Natural killer cell treated with Interleukin-12 subunit alpha and Interleukin-12 subunit beta and Interleukin-15 and Interleukin-18, amount 100 ng/mL, for 72 hours (primary cell): ENCODE results near the gene RPEL1. TPM values are rescaled to one million over a fixed set of nuclear protein-coding genes. Genes with fewer than 3 reads are reported as not detected.
A peak's percentile ranks its signal among the peaks of the same experiment; 100 is the strongest.

ENCODE experiments used
- ATAC-seq, 2 donors: fragments of 150-1000 bp; cut with Tn5 transposase in 1 of 2; sonication (Bioruptor Pico), chemical (Tn5 transposase) in 1 of 2; 2 replicates each; pipeline ENCODE4 v1.10.0; 2021
- DNase-seq: peaks from one replicate; pipeline ENCODE4 v3.0.0; 2022; ENCODE audit warnings: low spot score
- H3K27ac Mint-ChIP-seq, 2 donors: 1 replicate in 1 of 2; 2 replicates in 1 of 2; pipeline ENCODE4 v1.8.0; 2022; ENCODE audit warnings: mixed read lengths in 2 of 2, mild to moderate bottlenecking in 1 of 2, moderate library complexity in 1 of 2
- H3K27me3 Mint-ChIP-seq, 2 donors: 1 replicate in 1 of 2; 2 replicates in 1 of 2; pipeline ENCODE4 v1.8.0; 2022; ENCODE audit warnings: mixed read lengths in 2 of 2
- H3K36me3 Mint-ChIP-seq: one replicate; pipeline ENCODE4 v1.8.0; 2022; ENCODE audit warnings: mixed read lengths
- H3K4me1 Mint-ChIP-seq, 2 donors: 1 replicate in 1 of 2; 2 replicates in 1 of 2; pipeline ENCODE4 v1.8.0; 2022; ENCODE audit warnings: low read depth in 2 of 2, mixed read lengths in 2 of 2, mild to moderate bottlenecking in 1 of 2
- H3K4me3 Mint-ChIP-seq: one replicate; pipeline ENCODE4 v1.8.0; 2022; ENCODE audit warnings: mixed read lengths
- H3K9me3 Mint-ChIP-seq: 2 replicates; pipeline ENCODE4 v1.8.0; 2022; ENCODE audit warnings: mixed read lengths
- total RNA-seq, 2 donors: library from RNA; stranded (reverse); gene quantifications; one replicate each; pipeline ENCODE4 v1.2.3, GENCODE V29; 2022

The RPEL1 gene
- total RNA-seq, 2 donors from 2014 or later = not detected

DNA sequence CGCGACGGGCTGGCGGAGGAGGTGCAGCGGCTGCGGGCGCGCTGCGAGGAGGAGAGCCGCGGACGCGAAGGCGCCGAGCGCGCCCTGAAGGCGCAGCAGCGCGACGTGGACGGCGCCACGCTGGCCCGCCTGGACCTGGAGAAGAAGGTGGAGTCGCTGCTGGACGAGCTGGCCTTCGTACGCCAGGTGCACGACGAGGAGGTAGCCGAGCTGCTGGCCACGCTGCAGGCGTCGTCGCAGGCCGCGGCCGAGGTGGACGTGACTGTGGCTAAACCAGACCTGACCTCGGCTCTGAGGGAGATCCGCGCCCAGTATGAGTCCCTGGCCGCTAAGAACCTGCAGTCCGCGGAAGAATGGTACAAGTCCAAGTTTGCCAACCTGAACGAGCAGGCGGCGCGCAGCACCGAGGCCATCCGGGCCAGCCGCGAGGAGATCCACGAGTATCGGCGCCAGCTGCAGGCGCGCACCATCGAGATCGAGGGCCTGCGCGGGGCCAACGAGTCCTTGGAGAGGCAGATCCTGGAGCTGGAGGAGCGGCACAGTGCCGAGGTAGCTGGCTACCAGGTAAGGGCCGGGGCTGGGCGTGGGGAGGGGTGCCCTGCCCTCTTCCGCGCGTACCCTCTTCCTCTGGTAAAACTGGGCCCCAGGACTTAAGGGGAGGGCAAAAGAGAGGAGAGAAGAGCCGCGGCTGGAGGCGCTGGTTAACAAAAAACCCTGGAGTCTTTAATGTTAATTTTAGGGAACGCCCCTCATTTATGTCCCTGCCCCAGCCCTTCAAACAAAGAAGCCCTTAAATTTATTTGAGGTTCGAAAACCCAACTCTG is 32.2 kb downstream of the RPEL1 start:
- Mint-ChIP-seq H3K4me3 (no peak overlapping the region), H3K27ac (no peak overlapping the region), H3K9me3 (peaks cover 5% of the 10 kb centered on the region), H3K4me1 (peaks cover 0 to 4% of the 10 kb centered on the region in 2 donors), H3K27me3 (peaks cover 49 to 61% of the 10 kb centered on the region in 2 donors), H3K36me3 (peaks cover 7% of the 10 kb centered on the region)
- ATAC-seq (no peak), DNase-seq (no peak)

DNA sequence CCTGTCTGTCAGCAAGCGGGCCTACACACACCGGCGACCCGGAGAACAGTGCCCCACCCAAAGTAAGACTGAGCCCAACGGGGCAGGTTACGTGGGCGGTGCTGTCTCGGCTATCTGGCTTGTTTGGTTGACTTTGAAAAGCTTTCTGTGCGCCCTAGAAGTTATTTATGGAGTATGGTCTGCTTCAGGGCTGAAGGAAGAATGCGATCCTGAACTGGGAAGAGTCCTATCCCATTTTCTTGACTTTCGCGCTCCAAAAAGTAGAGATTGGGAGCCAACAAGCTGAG is 32.8 kb downstream of the RPEL1 start:
- peaks cover 0 to 4% of the 10 kb centered on the region in 2 donors for H3K4me1 Mint-ChIP-seq
- peaks cover 51 to 66% of the 10 kb centered on the region in 2 donors for H3K27me3 Mint-ChIP-seq
- no peak overlapping the region for H3K27ac Mint-ChIP-seq
- H3K4me3 Mint-ChIP-seq = peak overlapping the region; percentile 55
- peaks cover 7% of the 10 kb centered on the region for H3K36me3 Mint-ChIP-seq
- no peak for DNase-seq
- peaks cover 5% of the 10 kb centered on the region for H3K9me3 Mint-ChIP-seq
- no peak for ATAC-seq

DNA sequence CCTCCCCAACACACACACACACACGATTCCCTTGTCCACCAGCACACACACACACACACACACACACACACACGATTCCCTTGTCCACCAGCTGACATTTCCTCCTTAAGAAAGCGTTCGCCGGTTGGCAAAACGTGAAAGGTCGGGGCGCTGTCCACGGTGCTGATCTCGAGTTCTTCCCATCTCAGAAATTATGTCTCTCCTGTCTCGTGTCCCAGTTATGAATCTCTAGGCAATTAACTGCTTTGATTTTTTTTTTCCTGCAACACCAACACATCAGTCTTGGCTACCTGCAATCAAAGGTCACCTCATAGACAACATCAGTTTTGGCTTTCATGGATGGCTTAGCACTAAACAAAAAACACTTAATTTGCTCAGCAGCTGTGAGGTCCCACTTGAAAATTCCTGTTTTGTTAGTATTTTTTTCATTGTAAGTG is 33.2 kb downstream of the RPEL1 start:
- Mint-ChIP-seq H3K36me3 (peaks cover 7% of the 10 kb centered on the region), H3K4me1 (peaks cover 0 to 4% of the 10 kb centered on the region in 2 donors)

DNA sequence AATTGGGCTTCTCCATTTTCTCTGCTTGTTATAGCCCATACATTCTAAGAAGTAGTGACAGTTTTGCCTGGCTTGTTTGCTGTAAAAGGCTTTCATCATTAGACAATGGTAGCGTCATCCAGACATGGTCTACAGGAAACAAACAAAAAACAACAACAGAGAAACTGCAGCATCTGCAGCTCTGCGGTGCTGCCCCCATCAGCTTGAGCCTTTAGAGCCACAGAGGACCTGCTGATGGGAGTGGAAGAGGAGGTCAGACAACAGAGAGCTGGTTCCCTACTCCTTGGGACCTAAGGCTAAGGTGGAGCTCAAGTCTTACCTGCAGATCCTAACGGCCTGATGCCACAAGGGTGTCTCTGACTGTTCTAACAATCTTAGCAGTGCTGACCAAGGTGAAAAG is 34.3 kb downstream of the RPEL1 start:
- DNase-seq (no peak), ATAC-seq (no peak)
- Mint-ChIP-seq H3K4me3 (no peak overlapping the region), H3K27ac (no peak overlapping the region), H3K4me1 (peaks cover 0 to 4% of the 10 kb centered on the region in 2 donors), H3K9me3 (peaks cover 5% of the 10 kb centered on the region), H3K36me3 (peaks cover 7% of the 10 kb centered on the region), H3K27me3 (peaks cover 48 to 66% of the 10 kb centered on the region in 2 donors)

More for the DNA sequence above, 33.2 kb downstream of the RPEL1 start:
- Mint-ChIP-seq H3K9me3 (peaks cover 5% of the 10 kb centered on the region), H3K27me3 (peaks cover 48 to 66% of the 10 kb centered on the region in 2 donors), H3K27ac (no peak overlapping the region), H3K4me3 (peak overlapping the region; percentile 55)
- ATAC-seq (no peak), DNase-seq (no peak)

DNA sequence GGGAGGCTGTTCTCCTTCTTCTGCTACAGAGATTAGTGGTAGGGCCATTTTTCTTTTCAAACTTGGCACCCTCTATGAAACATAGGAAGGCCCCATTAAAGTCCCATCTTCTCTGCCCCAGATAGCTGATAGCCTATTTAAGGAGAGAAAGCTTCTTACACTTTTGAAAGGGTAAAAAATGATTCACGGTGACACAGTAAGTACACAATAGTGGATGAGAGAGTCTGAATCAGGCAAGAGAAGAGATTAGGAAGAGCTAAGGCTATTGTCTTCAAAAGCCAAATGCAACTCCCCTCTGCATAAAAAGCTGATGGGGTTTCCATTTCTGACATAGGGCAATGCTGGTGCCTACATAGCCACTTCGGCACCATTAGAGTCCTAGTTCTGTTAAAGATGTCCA is 34.8 kb downstream of the RPEL1 start:
- H3K27me3 Mint-ChIP-seq = peaks cover 43 to 61% of the 10 kb centered on the region in 2 donors
- no peak for DNase-seq
- no peak for ATAC-seq
- H3K4me3 Mint-ChIP-seq = no peak overlapping the region
- no peak overlapping the region for H3K27ac Mint-ChIP-seq
- peaks cover 7% of the 10 kb centered on the region for H3K36me3 Mint-ChIP-seq
- peaks cover 0 to 4% of the 10 kb centered on the region in 2 donors for H3K4me1 Mint-ChIP-seq
- peaks cover 5% of the 10 kb centered on the region for H3K9me3 Mint-ChIP-seq

DNA sequence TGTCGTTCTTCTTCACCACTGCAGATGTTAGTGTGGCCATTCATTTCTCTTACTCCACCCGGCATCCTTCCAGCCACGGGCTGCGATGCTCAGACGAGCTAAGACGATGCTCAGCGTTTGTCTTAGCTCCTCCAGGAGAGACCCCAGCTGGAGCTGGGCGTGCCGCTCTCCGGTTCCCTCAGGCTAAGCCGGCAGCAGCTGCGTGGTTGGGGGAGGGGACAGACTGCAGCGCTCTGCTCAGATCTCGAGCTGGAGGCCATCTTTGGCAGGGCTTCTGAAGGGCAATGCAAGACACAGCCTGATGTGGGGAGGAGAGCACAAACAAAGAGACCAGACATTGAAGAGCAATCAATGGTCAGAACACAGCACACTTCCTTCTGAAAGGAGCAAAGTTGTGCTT is 36.1 kb downstream of the RPEL1 start:
- peaks cover 0 to 4% of the 10 kb centered on the region in 2 donors for H3K4me1 Mint-ChIP-seq
- ATAC-seq (no peak), DNase-seq (no peak)
- H3K36me3 Mint-ChIP-seq = peaks cover 7% of the 10 kb centered on the region
- peaks cover 39 to 60% of the 10 kb centered on the region in 2 donors for H3K27me3 Mint-ChIP-seq
- H3K9me3 Mint-ChIP-seq = peaks cover 5% of the 10 kb centered on the region
- H3K4me3 Mint-ChIP-seq = no peak overlapping the region
- H3K27ac Mint-ChIP-seq = no peak overlapping the region

DNA sequence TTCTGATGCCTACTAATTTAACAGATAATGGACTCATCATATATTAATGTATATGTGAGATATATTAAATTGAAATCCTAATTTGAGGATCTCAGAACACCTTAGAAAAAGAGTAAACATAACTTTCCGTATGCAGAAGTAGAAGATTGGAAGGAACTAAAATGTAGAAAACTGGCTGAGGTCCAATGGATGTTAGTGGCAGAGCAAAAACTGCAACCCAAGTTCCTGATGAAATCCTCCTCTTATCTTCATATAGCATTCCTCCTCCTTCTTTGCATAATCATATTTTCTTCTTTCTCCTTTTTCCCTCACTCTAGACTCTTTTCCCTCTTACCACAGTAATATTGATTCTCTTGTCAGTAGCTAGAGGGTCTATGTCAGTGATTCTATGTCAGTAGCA is 37.3 kb downstream of the RPEL1 start:
- Mint-ChIP-seq H3K27me3 (peaks cover 43 to 65% of the 10 kb centered on the region in 2 donors), H3K36me3 (peaks cover 7% of the 10 kb centered on the region), H3K27ac (no peak overlapping the region), H3K4me3 (no peak overlapping the region), H3K9me3 (peaks cover 5% of the 10 kb centered on the region), H3K4me1 (peaks cover 0 to 4% of the 10 kb centered on the region in 2 donors)
- DNase-seq (no peak), ATAC-seq (no peak)

DNA sequence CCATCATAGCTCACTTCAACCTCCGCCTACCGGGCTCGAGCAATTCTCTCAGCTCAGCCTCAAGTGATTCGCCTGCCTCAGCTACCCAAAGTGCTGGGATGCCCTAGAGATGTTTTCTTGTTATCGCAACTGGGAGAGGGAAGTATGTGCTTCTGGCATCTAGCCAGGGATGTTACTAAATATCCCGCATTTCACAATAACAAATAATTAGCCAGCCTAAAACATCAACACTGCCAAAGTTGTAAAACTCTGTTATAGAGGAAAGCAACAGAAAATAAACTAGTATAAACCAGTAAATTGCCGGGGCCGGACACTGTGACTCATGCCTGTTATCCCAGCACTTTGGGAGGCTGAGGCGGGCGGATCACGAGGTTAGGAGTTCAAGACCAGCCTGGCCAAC is 38.5 kb downstream of the RPEL1 start:
- Mint-ChIP-seq H3K27ac (no peak overlapping the region), H3K27me3 (peaks cover 39 to 68% of the 10 kb centered on the region in 2 donors), H3K36me3 (peaks cover under 1% of the 10 kb centered on the region), H3K9me3 (peaks cover under 1% of the 10 kb centered on the region), H3K4me3 (no peak overlapping the region), H3K4me1 (no peaks in the 10 kb centered on the region)
- DNase-seq (no peak), ATAC-seq (no peak)

DNA sequence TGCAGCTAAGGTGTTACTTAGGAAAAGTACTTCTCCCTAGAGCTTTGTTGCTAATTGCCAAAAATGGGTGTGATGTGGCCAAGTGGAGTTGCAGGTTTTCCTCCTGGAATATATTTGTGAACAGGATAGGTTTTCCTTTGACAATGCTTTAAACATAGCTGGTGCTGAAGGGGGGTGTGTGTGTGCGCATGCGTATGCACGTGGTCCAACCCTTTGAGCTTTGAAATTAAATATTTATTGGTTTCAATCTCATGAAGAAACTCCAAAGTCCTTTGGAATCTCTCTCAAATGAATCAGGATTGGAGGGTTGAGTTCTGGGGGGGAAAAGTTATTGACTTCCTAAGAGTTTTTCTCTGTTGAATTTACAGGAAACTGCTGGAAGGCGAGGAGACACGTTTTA is 42.3 kb downstream of the RPEL1 start:
- DNase-seq = no peak
- Mint-ChIP-seq H3K27me3 (peaks cover 32% of the 10 kb centered on the region in 2 donors), H3K4me3 (no peak overlapping the region), H3K27ac (no peak overlapping the region), H3K36me3 (no peaks in the 10 kb centered on the region), H3K9me3 (no peaks in the 10 kb centered on the region), H3K4me1 (no peaks in the 10 kb centered on the region)
- ATAC-seq = no peak

DNA sequence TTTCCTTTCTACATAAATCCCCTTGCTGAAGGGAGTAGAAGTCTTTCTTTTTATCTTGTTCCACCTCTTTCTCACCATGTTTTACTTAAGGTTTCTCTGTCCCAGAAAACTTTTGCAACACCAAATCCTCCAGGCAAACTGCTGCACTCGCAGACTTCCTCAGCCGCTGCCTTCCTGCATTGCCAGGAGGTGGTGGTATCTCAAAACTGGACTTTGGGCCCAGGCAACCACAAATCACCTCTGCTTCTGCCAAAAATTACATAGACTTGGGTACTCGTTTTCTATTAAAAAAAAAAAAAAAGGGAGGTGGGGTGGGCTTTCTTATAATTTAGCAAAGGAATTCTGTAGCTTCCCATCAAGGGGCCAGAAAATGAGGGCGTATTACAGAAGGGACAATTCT is 45.9 kb downstream of the RPEL1 start:
- DNase-seq = no peak
- Mint-ChIP-seq H3K4me3 (no peak overlapping the region), H3K27me3 (peaks cover 18 to 26% of the 10 kb centered on the region in 2 donors), H3K9me3 (no peaks in the 10 kb centered on the region), H3K36me3 (no peaks in the 10 kb centered on the region), H3K4me1 (no peaks in the 10 kb centered on the region), H3K27ac (no peak overlapping the region)
- ATAC-seq = no peak

DNA sequence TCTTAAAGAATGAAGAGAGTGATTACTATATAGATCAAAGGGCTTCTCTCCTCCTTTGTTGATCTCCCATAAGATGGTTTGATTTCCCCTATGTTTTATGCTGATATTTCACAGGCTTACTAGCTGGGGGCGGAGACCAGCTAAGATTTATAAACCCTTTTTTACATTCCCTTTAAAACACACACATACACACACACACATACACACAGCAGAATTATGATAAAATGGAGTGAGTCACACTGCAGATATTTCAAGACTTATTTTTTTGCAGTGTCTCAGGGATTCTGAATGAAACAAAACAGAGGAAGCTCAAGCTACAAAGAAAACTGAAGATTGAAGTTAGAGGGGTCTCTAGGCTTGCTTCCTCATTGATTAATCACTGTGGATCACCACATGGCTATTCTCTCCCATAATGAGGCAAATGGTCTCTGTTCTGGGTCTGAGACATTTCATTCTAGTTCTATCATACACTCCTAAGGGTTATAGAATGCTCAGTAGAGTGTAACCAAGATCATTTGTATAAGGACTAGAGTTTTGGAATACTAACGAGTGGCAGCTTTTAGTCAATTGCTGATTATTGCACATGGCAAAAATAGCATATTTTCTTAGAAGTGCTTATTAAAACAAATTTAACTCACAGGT is 49.8 kb downstream of the RPEL1 start:
- ATAC-seq = no peak
- Mint-ChIP-seq H3K4me3 (no peak overlapping the region), H3K27ac (no peak overlapping the region), H3K9me3 (no peaks in the 10 kb centered on the region), H3K4me1 (no peaks in the 10 kb centered on the region), H3K27me3 (peaks cover 0 to 10% of the 10 kb centered on the region in 2 donors), H3K36me3 (no peaks in the 10 kb centered on the region)
- DNase-seq = no peak

Other genes starting within 250 kb of the RPEL1 start
- gene NT5C2, start 52.6 kb upstream of the RPEL1 start, total RNA-seq = 10 to 100 TPM; 60.2 to 75.0 TPM
- gene INA, start 31.3 kb downstream of the RPEL1 start, total RNA-seq = under 1 TPM in 1 of 2 donors, not detected in 1; 0.14 TPM
- gene PCGF6, start 105.3 kb downstream of the RPEL1 start, total RNA-seq = 10 to 100 TPM; 12.2 to 19.0 TPM
- 10 to 100 TPM in 1 of 2 donors, 1 to 10 TPM in 1; 8.3 to 11.3 TPM for gene TAF5, start 122.1 kb downstream of the RPEL1 start, total RNA-seq
- gene ATP5MK, start 150.6 kb downstream of the RPEL1 start, total RNA-seq = 100 to 1,000 TPM; 161 to 302 TPM
- 100 to 1,000 TPM in 1 of 2 donors, 10 to 100 TPM in 1; 61.7 to 151 TPM for gene PDCD11, start 150.7 kb downstream of the RPEL1 start, total RNA-seq
- gene CALHM2, start 206.5 kb downstream of the RPEL1 start, total RNA-seq = 10 to 100 TPM; 11.2 to 12.7 TPM
- gene CALHM1, start 213.0 kb downstream of the RPEL1 start, total RNA-seq = not detected
- not detected for gene CALHM3, start 233.4 kb downstream of the RPEL1 start, total RNA-seq
- gene NEURL1, start 247.8 kb downstream of the RPEL1 start, total RNA-seq = 1 to 10 TPM; 1.4 to 1.8 TPM